OCI-LY1 (cell line): Measurements from ENCODE around the gene EPHA5.

Experiments
- H2AFZ ChIP-seq: fragments of 200-600 bp; sonication (generic), shearing (Covaris generic); 2 replicates; pipeline ENCODE4 v1.6.0; 2014; ENCODE audit warnings: antibody characterized with exemption, mild to moderate bottlenecking, low read length
- H3F3A ChIP-seq: fragments of 200-600 bp; sonication (generic), shearing (Covaris generic); 2 replicates; pipeline ENCODE4 v1.6.0; 2014; ENCODE audit warnings: mild to moderate bottlenecking, antibody characterized with exemption, low read length, moderate library complexity; ENCODE audit not compliant: insufficient read depth
- H3K27ac ChIP-seq: fragments of 200-600 bp; sonication (generic); 2 replicates; pipeline ENCODE4 v1.5.1; 2014; ENCODE audit warnings: low read length, mixed run types, mild to moderate bottlenecking, low read depth; ENCODE audit not compliant: poor library complexity, severe bottlenecking
- H3K27me3 ChIP-seq: fragments of 200-600 bp; sonication (generic); 2 replicates; pipeline ENCODE4 v1.6.0; 2014; ENCODE audit warnings: antibody characterized with exemption, mild to moderate bottlenecking, low read length, moderate library complexity; ENCODE audit not compliant: insufficient read depth
- H3K36me3 ChIP-seq: fragments of 200-600 bp; sonication (generic); 2 replicates; pipeline ENCODE4 v1.6.1; 2014; ENCODE audit warnings: mild to moderate bottlenecking, antibody characterized with exemption, low read length, moderate library complexity, mixed read lengths; ENCODE audit not compliant: insufficient read depth
- H3K4me1 ChIP-seq: fragments of 200-600 bp; sonication (generic); 2 replicates; pipeline ENCODE4 v1.5.1; 2014; ENCODE audit warnings: mild to moderate bottlenecking, low read length, moderate library complexity; ENCODE audit not compliant: insufficient read depth, severe bottlenecking
- H3K4me2 ChIP-seq: fragments of 200-600 bp; sonication (generic), shearing (Covaris generic); 2 replicates; pipeline ENCODE4 v1.6.1; 2014; ENCODE audit warnings: low read length
- H3K4me3 ChIP-seq: fragments of 200-600 bp; sonication (generic); 2 replicates; pipeline ENCODE4 v1.5.1; 2014; ENCODE audit warnings: low read length, low read depth, mild to moderate bottlenecking, mixed read lengths; ENCODE audit not compliant: poor library complexity, severe bottlenecking
- H3K79me2 ChIP-seq: fragments of 200-600 bp; shearing (Covaris generic); 2 replicates; pipeline ENCODE4 v1.6.1; 2016; ENCODE audit warnings: mixed run types, low read length, mixed read lengths; ENCODE audit not compliant: insufficient read depth
- H3K9ac ChIP-seq: fragments of 200-600 bp; sonication (generic), shearing (Covaris generic); 2 replicates; pipeline ENCODE4 v1.6.1; 2014; ENCODE audit warnings: mild to moderate bottlenecking, low read length, mixed read lengths
- H3K9me2 ChIP-seq: fragments of 200-600 bp; sonication (generic), shearing (Covaris generic); 2 replicates; pipeline ENCODE4 v1.6.1; 2014; ENCODE audit warnings: low read depth, mild to moderate bottlenecking, low read length, mixed read lengths
- H3K9me3 ChIP-seq: fragments of 200-600 bp; shearing (Covaris generic); 2 replicates; pipeline ENCODE4 v1.6.1; 2014; ENCODE audit warnings: low read length, mixed read lengths
- H4K20me1 ChIP-seq: fragments of 200-600 bp; sonication (generic), shearing (Covaris generic); 2 replicates; pipeline ENCODE4 v1.6.0; 2016; ENCODE audit warnings: mild to moderate bottlenecking, low read length; ENCODE audit not compliant: insufficient read depth
- EZH2 ChIP-seq: fragments of 200-600 bp; sonication (generic), shearing (Covaris generic); IDR thresholded peaks from 2 replicates; pipeline ENCODE4 v1.8.0; 2017; ENCODE audit warnings: borderline replicate concordance, mixed run types, mild to moderate bottlenecking, antibody characterized with exemption, low read length, moderate library complexity, mixed read lengths
- TF ChIP-seq, protein P1 (sequence below): fragments of 200-600 bp; sonication (generic), shearing (Covaris generic); IDR thresholded peaks from 2 replicates; pipeline ENCODE4 v1.5.1; 2017; ENCODE audit warnings: mild to moderate bottlenecking, antibody characterized with exemption, low read length, moderate library complexity, mixed read lengths

The EPHA5 gene

DNA sequence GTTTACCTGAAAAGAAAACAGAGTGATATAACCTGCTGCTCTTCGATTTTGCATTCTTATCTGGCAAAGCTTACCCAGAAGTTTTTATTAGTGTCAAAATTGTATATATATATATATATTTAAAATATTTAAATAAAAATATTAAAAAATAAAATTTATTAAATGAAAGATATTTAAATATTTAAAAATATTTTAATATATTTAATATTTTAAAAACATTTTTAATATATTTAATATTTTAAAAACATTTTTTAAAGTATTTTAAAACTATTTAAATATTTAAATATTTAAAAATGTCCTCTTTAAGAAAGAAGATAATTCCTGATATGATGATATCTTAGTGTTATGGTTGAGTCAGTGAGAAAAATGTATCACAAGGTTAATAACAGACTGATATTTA lies 317.2 kb downstream of the EPHA5 start:
- no peaks in the 10 kb centered on the region for H4K20me1 ChIP-seq
- H3K36me3 ChIP-seq, result no peaks in the 10 kb centered on the region
- H3K9me3 ChIP-seq, result no peaks in the 10 kb centered on the region
- no peak for TF ChIP-seq EZH2
- TF ChIP-seq, protein P1, sequence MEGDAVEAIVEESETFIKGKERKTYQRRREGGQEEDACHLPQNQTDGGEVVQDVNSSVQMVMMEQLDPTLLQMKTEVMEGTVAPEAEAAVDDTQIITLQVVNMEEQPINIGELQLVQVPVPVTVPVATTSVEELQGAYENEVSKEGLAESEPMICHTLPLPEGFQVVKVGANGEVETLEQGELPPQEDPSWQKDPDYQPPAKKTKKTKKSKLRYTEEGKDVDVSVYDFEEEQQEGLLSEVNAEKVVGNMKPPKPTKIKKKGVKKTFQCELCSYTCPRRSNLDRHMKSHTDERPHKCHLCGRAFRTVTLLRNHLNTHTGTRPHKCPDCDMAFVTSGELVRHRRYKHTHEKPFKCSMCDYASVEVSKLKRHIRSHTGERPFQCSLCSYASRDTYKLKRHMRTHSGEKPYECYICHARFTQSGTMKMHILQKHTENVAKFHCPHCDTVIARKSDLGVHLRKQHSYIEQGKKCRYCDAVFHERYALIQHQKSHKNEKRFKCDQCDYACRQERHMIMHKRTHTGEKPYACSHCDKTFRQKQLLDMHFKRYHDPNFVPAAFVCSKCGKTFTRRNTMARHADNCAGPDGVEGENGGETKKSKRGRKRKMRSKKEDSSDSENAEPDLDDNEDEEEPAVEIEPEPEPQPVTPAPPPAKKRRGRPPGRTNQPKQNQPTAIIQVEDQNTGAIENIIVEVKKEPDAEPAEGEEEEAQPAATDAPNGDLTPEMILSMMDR, result no peak
- no peak overlapping the region for H3K4me3 ChIP-seq
- no peaks in the 10 kb centered on the region for H3K79me2 ChIP-seq
- H2AFZ ChIP-seq, result no peak overlapping the region
- no peaks in the 10 kb centered on the region for H3F3A ChIP-seq
- H3K9me2 ChIP-seq, result no peaks in the 10 kb centered on the region
- no peak overlapping the region for H3K9ac ChIP-seq
- H3K27ac ChIP-seq, result no peak overlapping the region
- no peak overlapping the region for H3K4me2 ChIP-seq
- H3K4me1 ChIP-seq, result no peaks in the 10 kb centered on the region
- H3K27me3 ChIP-seq, result no peaks in the 10 kb centered on the region

DNA sequence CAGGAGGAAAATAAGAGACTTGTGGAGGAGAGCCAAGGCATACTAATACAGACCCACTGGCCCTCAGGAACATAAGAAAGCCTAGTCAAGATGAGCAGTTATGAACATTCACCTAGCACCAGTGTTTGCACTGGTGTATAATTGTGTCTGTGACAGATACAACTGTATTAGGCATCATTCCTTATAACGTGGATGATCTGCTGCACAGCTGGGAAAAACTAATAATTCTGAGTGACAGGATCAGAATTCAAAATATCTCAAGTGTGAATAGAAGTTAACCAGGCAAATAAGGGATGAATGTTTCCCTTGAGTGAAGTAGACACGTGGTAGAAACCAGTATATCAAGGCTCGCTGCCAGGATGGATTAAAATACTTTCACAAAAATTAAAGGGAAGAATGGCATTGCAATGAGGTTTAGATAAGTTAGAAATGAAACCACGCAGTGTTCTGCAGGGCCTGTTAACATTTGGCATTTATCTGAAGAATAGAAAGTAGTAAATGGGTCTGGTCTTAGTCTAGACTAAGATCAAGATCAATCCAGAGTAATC lies 325.9 kb downstream of the EPHA5 start:
- no peaks in the 10 kb centered on the region for H3K79me2 ChIP-seq
- H3K27ac ChIP-seq, result no peak overlapping the region
- no peak overlapping the region for H3K9ac ChIP-seq
- no peaks in the 10 kb centered on the region for H4K20me1 ChIP-seq
- no peaks in the 10 kb centered on the region for H3F3A ChIP-seq
- H3K9me3 ChIP-seq, result no peaks in the 10 kb centered on the region
- no peaks in the 10 kb centered on the region for H3K36me3 ChIP-seq
- H3K4me1 ChIP-seq, result no peaks in the 10 kb centered on the region
- H2AFZ ChIP-seq, result no peak overlapping the region
- H3K4me2 ChIP-seq, result no peak overlapping the region
- TF ChIP-seq EZH2, result no peak
- TF ChIP-seq, protein P1, result no peak
- H3K9me2 ChIP-seq, result no peaks in the 10 kb centered on the region
- no peaks in the 10 kb centered on the region for H3K27me3 ChIP-seq
- H3K4me3 ChIP-seq, result no peak overlapping the region

DNA sequence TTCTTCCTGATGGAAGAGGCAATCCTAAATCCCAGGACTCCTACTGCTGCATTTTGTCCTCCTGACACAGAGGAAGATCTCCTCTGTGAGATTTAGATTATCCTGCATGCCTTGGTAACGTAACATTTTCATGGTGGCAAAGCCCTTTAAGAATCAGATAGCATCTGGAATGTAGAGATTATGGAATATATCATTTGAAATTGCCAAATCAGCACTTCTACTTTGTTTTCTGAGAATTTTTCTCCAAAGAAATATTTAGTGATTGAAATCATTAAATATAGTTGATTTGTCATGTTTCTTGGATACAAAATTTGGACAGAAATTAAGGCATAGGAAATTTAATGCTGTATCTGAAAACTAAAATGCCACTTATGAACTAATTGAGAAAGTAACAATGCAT lies 326.9 kb downstream of the EPHA5 start:
- TF ChIP-seq, protein P1, result no peak
- no peak for TF ChIP-seq EZH2
- no peak overlapping the region for H3K4me3 ChIP-seq
- H3F3A ChIP-seq, result no peaks in the 10 kb centered on the region
- H3K4me1 ChIP-seq, result no peaks in the 10 kb centered on the region
- no peak overlapping the region for H3K4me2 ChIP-seq
- H2AFZ ChIP-seq, result no peak overlapping the region
- no peaks in the 10 kb centered on the region for H3K27me3 ChIP-seq
- no peak overlapping the region for H3K27ac ChIP-seq
- H3K9ac ChIP-seq, result no peak overlapping the region
- H4K20me1 ChIP-seq, result no peaks in the 10 kb centered on the region
- no peaks in the 10 kb centered on the region for H3K36me3 ChIP-seq
- no peaks in the 10 kb centered on the region for H3K79me2 ChIP-seq
- H3K9me2 ChIP-seq, result no peaks in the 10 kb centered on the region
- H3K9me3 ChIP-seq, result no peaks in the 10 kb centered on the region
